IMR-90 (cell line): ENCODE data around the gene ZC3H12D. TPM values are rescaled to one million over a fixed set of nuclear protein-coding genes. Genes with fewer than 3 reads are reported as not detected.
A peak's percentile ranks its signal among the peaks of the same experiment; 100 is the strongest.

Experiments
- ATAC-seq: fragments of 200-7000 bp; cut with Tn5 transposase; 2 replicates; pipeline ENCODE4 v1.9.1; 2020; ENCODE audit warnings: low read depth, mild to moderate bottlenecking, moderate library complexity
- BruUV-seq: library from RNA; stranded (reverse); fragments of 400-500 nt; replicated peaks from 2 replicates; lab custom pipeline; 2021; lab: Mats Ljungman, UMichigan
- CTCF ChIA-PET: fragments of 300-600 bp; formaldehyde crosslinking; extraction: SDS; loops from one replicate; lab custom pipeline; 2021; ENCODE audit warnings: antibody characterized with exemption; lab: Yijun Ruan, JAX
- POLR2A ChIA-PET: fragments of 300-600 bp; sonication (Branson Sonifier 250); formaldehyde crosslinking; loops from one replicate; lab custom pipeline; 2022; ENCODE audit warnings: antibody characterized with exemption; ENCODE audit not compliant: unreplicated experiment; lab: Charles Lee
- DNase-seq: peaks from one replicate; pipeline ENCODE4 v3.0.0; 2013
- H2AFZ ChIP-seq: replicated peaks from 2 replicates; pipeline ENCODE3; 2013; ENCODE audit warnings: low read length, mild to moderate bottlenecking; ENCODE audit not compliant: poor library complexity
- H2AK5ac ChIP-seq: 2 replicates; pipeline ENCODE4 v1.6.1; 2013; ENCODE audit warnings: low read depth, low read length, inconsistent platforms
- H2AK9ac ChIP-seq: replicated peaks from 2 replicates; pipeline ENCODE3; 2013; ENCODE audit warnings: mild to moderate bottlenecking, low read depth, low read length, moderate library complexity; ENCODE audit not compliant: poor library complexity
- H2BK120ac ChIP-seq: 2 replicates; pipeline ENCODE4 v1.6.1; 2013; ENCODE audit warnings: low read depth, low read length, inconsistent platforms
- H2BK15ac ChIP-seq: 3 replicates; pipeline ENCODE4 v1.6.1; 2013; ENCODE audit warnings: low read depth, low read length, inconsistent platforms
- H2BK20ac ChIP-seq: 2 replicates; pipeline ENCODE4 v1.6.1; 2013; ENCODE audit warnings: low read depth, mild to moderate bottlenecking, inconsistent platforms, low read length, moderate library complexity
- H2BK5ac ChIP-seq: 2 replicates; pipeline ENCODE4 v1.6.1; 2013; ENCODE audit warnings: mild to moderate bottlenecking, low read depth, low read length, inconsistent platforms; ENCODE audit not compliant: poor library complexity, severe bottlenecking
- H3K14ac ChIP-seq: replicated peaks from 2 replicates; pipeline ENCODE4 v1.6.1; 2013; ENCODE audit warnings: low read depth, low read length, inconsistent platforms
- H3K18ac ChIP-seq: 2 replicates; pipeline ENCODE4 v1.6.1; 2013; ENCODE audit warnings: low read depth, low read length, control low read depth
- H3K23ac ChIP-seq: 2 replicates; pipeline ENCODE4 v1.6.1; 2013; ENCODE audit warnings: low read depth, low read length, inconsistent platforms
- H3K27ac ChIP-seq: 2 replicates; pipeline ENCODE4 v1.5.1; 2013; ENCODE audit warnings: mild to moderate bottlenecking, control low read depth, low read length; ENCODE audit not compliant: insufficient read depth
- H3K27me3 ChIP-seq: 2 replicates; pipeline ENCODE4 v1.6.1; 2013; ENCODE audit warnings: low read length; ENCODE audit not compliant: control insufficient read depth, insufficient read depth
- H3K36me3 ChIP-seq: 2 replicates; pipeline ENCODE4 v1.6.1; 2013; ENCODE audit warnings: low read length, mixed read lengths; ENCODE audit not compliant: control insufficient read depth, insufficient read depth
- H3K4ac ChIP-seq: 2 replicates; pipeline ENCODE4 v1.6.1; 2013; ENCODE audit warnings: low read depth, low read length, inconsistent platforms
- H3K4me1 ChIP-seq: 2 replicates; pipeline ENCODE4 v1.6.1; 2013; ENCODE audit warnings: low read length, mixed read lengths; ENCODE audit not compliant: control insufficient read depth, insufficient read depth
- H3K4me2 ChIP-seq: 2 replicates; pipeline ENCODE4 v1.6.1; 2013; ENCODE audit warnings: low read depth, mild to moderate bottlenecking, control low read depth, low read length, moderate library complexity
- H3K4me3 ChIP-seq: 2 replicates; pipeline ENCODE4 v1.5.1; 2013; ENCODE audit warnings: low read depth, mild to moderate bottlenecking, control low read depth, low read length, moderate library complexity; ENCODE audit not compliant: insufficient read depth
- H3K56ac ChIP-seq: 2 replicates; pipeline ENCODE4 v1.6.1; 2013; ENCODE audit warnings: low read length, inconsistent platforms; ENCODE audit not compliant: insufficient read depth; ENCODE audit errors: extremely low read depth
- H3K79me1 ChIP-seq, 2 experiments: 2 replicates each; pipeline ENCODE4 v1.6.1; 2013; ENCODE audit warnings: low read length in 2 of 2, inconsistent platforms in 1 of 2, low read depth in 1 of 2
- H3K9ac ChIP-seq: 2 replicates; pipeline ENCODE4 v1.6.1; 2013; ENCODE audit warnings: low read depth, low read length, control low read depth
- H3K9me1 ChIP-seq: 2 replicates; pipeline ENCODE4 v1.6.1; 2013; ENCODE audit warnings: low read length, inconsistent platforms; ENCODE audit not compliant: insufficient read depth
- H3K9me3 ChIP-seq: 2 replicates; pipeline ENCODE4 v1.6.1; 2013; ENCODE audit warnings: low read length; ENCODE audit not compliant: control insufficient read depth, insufficient read depth
- H4K20me1 ChIP-seq: 2 replicates; pipeline ENCODE4 v1.6.1; 2013; ENCODE audit warnings: low read length, inconsistent platforms; ENCODE audit not compliant: insufficient read depth
- H4K5ac ChIP-seq: 2 replicates; pipeline ENCODE4 v1.6.1; 2013; ENCODE audit warnings: mild to moderate bottlenecking, low read depth, low read length, control low read depth
- H4K8ac ChIP-seq, 2 experiments: 2 replicates each; pipeline ENCODE4 v1.6.1; 2013; ENCODE audit warnings: low read depth in 2 of 2, low read length in 2 of 2, control low read depth in 1 of 2, inconsistent platforms in 1 of 2
- H4K91ac ChIP-seq: 2 replicates; pipeline ENCODE4 v1.6.1; 2013; ENCODE audit warnings: low read depth, low read length, inconsistent platforms; ENCODE audit not compliant: insufficient read depth
- CEBPB ChIP-seq: IDR thresholded peaks from 2 replicates; pipeline ENCODE4 v1.6.1; 2012; ENCODE audit warnings: low read depth, low read length, improper control_type of control experiment
- MXI1 ChIP-seq: IDR thresholded peaks from 2 replicates; pipeline ENCODE4 v1.6.1; 2012; ENCODE audit warnings: low read depth, mild to moderate bottlenecking, low read length, moderate library complexity, borderline replicate concordance
- RFX5 ChIP-seq: IDR thresholded peaks from 2 replicates; pipeline ENCODE4 v1.8.0; 2012; ENCODE audit warnings: low read depth, mild to moderate bottlenecking, low read length, moderate library complexity
- WGBS, 2 experiments: methylation state at CpG; one replicate each; pipeline versions ENCODE4 v1.1.5 to v1.1.7; 2013; ENCODE audit warnings: missing lambda C conversion rate in 2 of 2; ENCODE audit not compliant: insufficient read length in 1 of 2; ENCODE audit errors: extremely low coverage in 2 of 2; 5-methylcytosine and 5-hydroxymethylcytosine counted together
- dilution Hi-C: fragments of 300-500 bp; cut with HindIII; formaldehyde crosslinking; loops from one replicate; pipeline ENCODE4 v1.14.3; 2018; ENCODE audit warnings: low sequenced_read_pairs; ENCODE audit not compliant: unreplicated experiment
- in situ Hi-C: fragments of 300-500 bp; cut with MboI; formaldehyde crosslinking; loops from 3 replicates; pipeline ENCODE4 v1.14.3; 2019; ENCODE audit warnings: low sequenced_read_pairs, inconsistent platforms, mixed read lengths
- intact Hi-C: fragments of 100-400 bp; cut with micrococcal nuclease; formaldehyde crosslinking; loops from 2 replicates; pipeline ENCODE4 v1.10.0; 2022
- polyA plus RNA-seq, 3 experiments: library from polyadenylated mRNA; depleted of rRNA; stranded (reverse); fragments of >200 nt; gene quantifications; 2 replicates each; pipeline ENCODE4 v1.2.3, GENCODE V29; 2012; ENCODE audit warnings: low replicate concordance in 1 of 3
- total RNA-seq: library from RNA; depleted of rRNA; stranded (reverse); fragments of >200 nt; gene quantifications from 2 replicates; pipeline ENCODE4 v1.2.3, GENCODE V29; 2012

The ZC3H12D gene
- total and polyA plus RNA-seq, 2 of the 4 experiments (the other 2 are of a cell fraction) = under 0.01 to 0.12 TPM

DNA sequence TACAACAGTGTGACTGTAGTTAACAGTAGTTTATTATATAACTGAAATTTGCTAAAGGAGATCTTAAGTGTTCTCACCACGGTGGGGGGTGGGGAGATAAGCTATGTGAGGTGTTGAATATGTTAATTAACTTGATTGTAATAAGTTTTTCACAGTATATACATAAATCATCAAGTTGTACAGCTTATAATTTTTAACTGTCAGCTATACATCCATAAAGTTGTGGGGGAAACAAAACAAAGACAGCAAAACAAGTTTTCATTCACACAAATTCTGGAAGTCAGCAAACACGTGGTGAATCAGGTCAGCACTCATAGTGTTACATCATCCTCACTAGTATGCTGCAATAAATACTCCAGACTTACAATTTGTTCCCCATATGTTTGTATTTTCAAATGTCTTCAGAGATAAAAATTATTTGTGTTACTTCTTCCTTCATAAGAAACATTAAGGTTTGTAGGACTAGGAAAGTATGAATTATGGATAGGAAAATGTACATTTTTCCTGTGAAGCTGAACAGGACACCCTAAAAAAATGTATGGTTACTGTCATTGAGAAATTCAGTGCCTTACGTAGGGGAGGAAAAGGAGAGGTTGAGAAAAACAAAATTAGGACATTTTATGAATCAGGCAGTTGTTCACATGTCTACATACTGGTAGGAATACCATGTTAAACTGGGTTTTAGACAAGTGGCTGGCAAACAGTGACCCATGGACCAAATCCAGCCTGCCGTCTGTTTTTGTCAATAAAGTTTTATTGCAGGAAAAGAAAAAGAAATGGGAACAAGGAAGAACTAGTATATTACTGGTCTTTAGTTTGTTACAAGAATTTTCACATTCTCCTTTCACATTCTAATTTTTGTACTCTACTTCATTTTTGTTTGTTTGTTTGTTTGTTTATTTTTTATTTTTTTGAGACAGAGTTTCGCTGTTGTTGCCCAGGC, 78.7 kb downstream of the ZC3H12D start:
- 100% methylated on average over 1 of the region's 5 CpGs; no CpG with 5 or more reads in 1 of the 2 experiments for WGBS, 2 experiments
- ATAC-seq = no peak
- in situ Hi-C loops = no loop called here
- no peak overlapping the region for H2BK120ac ChIP-seq
- no peak overlapping the region for H2AK5ac ChIP-seq
- H3K23ac ChIP-seq = no peak overlapping the region
- H2AK9ac ChIP-seq = no peak overlapping the region
- H3K56ac ChIP-seq = no peak overlapping the region
- peaks cover 13% of the 10 kb centered on the region for H3K36me3 ChIP-seq
- H3K4ac ChIP-seq = no peak overlapping the region
- H3K18ac ChIP-seq = no peak overlapping the region
- no peak overlapping the region for H2AFZ ChIP-seq
- no peaks in the 10 kb centered on the region for H3K9me1 ChIP-seq
- dilution Hi-C loops = no loop called here
- H2BK20ac ChIP-seq = no peak overlapping the region
- H3K4me3 ChIP-seq = no peak overlapping the region
- no TSS peak for BruUV-seq
- intact Hi-C loops = no loop called here
- H2BK15ac ChIP-seq = no peak overlapping the region
- H3K9ac ChIP-seq = no peak overlapping the region
- H4K5ac ChIP-seq = no peak overlapping the region
- no peak overlapping the region for H3K27ac ChIP-seq
- H4K20me1 ChIP-seq = no peaks in the 10 kb centered on the region
- no peak overlapping the region for H2BK5ac ChIP-seq
- no peak overlapping the region for H4K8ac ChIP-seq
- no peak overlapping the region for H3K4me2 ChIP-seq
- CTCF ChIA-PET = interaction anchor here (0.6 kb wide), 1 partner anchor 379 kb away, joined by 3 read pairs; no protein-coding TSS in a partner anchor
- no peaks in the 10 kb centered on the region for H3K27me3 ChIP-seq
- POLR2A ChIA-PET = no interaction called here
- H3K79me1 ChIP-seq = peaks cover 3 to 6% of the 10 kb centered on the region in 2 experiments; a peak in 3 of 4 replicates
- TF ChIP-seq MXI1 (no peak), RFX5 (no peak), CEBPB (peak; percentile 90)
- H3K14ac ChIP-seq = no peak overlapping the region
- no peaks in the 10 kb centered on the region for H3K4me1 ChIP-seq
- DNase-seq = peak; percentile 51
- no peak overlapping the region for H4K91ac ChIP-seq
- no peaks in the 10 kb centered on the region for H3K9me3 ChIP-seq
